Mammary microvascular endothelial cell (primary cell): Measurements from ENCODE around the gene CDO1. TPM values are rescaled to one million over a fixed set of nuclear protein-coding genes. Genes with fewer than 3 reads are reported as not detected.

Experiments
- total RNA-seq: library from RNA; depleted of rRNA; stranded (reverse); fragments of >200 nt; gene quantifications from 2 replicates; pipeline ENCODE4 v1.2.3, GENCODE V29; 2015

The CDO1 gene
- total RNA-seq: 0.15 and 1.2 TPM in 2 replicates

GRCh38 chr5:115816226-115817081, at the start of gene CDO1:
Gene CDO1, minus strand, starts transcription at chr5:115816659. Its CDS starts 262 bp downstream, at chr5:115816397.

DNA sequence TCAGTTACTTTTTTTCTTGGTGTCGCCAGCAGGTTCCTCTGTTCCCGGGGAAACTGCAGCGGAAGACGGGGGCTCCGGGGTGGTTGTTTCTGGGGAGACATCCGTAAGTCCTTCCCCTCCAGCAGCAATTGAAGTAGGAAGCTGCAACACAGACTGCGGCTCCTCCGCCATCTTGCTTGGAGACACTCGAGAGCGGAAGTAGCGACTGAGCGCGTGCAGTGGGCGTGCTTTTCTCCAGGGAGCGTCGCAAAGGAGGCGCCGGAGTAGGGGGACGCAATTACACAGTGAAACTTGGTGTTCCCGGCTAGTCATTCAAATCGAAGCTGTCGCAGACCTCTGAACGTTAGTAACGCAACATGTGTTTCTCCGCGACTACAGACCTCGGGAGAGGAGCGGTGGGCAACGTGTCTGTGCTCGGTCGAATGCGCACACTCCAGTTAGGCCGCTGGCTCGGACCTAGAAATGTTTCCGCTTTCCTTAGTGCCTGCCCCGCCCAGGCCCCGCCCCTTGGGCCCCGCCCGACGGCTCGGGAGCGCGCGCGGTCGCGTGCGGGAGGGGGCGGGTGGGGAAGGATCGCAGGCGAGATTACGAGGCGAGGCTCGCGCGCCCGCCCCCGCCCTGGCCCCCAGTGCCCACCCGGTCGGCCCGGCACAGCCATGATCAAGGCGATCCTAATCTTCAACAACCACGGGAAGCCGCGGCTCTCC, 25.1 kb upstream of the CDO1 start, which contains the start of the genes AP3S1 and ATG12:
Gene AP3S1, plus strand, starts transcription at position 554 of the 707 bp plus-strand sequence. Its CDS starts 103 bp downstream, at position 657.
Gene ATG12, minus strand, starts transcription at position 184 of the 707 bp plus-strand sequence. Its CDS starts 13 bp downstream, at position 171.

Other genes with a start within 250 kb of the CDO1 start
- gene TICAM2, start 214.2 kb downstream of the CDO1 start, total RNA-seq: 0.44 and 2.7 TPM in 2 replicates
- 81.7 and 84.3 TPM in 2 replicates for gene TMED7, start 190.6 kb downstream of the CDO1 start, total RNA-seq
- 51.0 and 59.6 TPM in 2 replicates for gene ATG12, start 24.9 kb upstream of the CDO1 start, total RNA-seq
- gene AP3S1, start 25.3 kb upstream of the CDO1 start, total RNA-seq: 72.0 and 99.3 TPM in 2 replicates
- not detected in 2 replicates for gene LVRN, start 145.8 kb upstream of the CDO1 start, total RNA-seq
- 0.07 and 0.15 TPM in 2 replicates for gene ARL14EPL, start 215.8 kb upstream of the CDO1 start, total RNA-seq